ENCODE measurements around the gene ADISSP. TPM values are rescaled to one million over a fixed set of nuclear protein-coding genes. Genes with fewer than 3 reads are reported as not detected.

ADISSP gene
- total and polyA plus RNA-seq, 2 of the 13 experiments (the other 11 are each of a cell fraction or from before 2014, with no cell fraction given), result 38.3 to 90.6 TPM

DNA sequence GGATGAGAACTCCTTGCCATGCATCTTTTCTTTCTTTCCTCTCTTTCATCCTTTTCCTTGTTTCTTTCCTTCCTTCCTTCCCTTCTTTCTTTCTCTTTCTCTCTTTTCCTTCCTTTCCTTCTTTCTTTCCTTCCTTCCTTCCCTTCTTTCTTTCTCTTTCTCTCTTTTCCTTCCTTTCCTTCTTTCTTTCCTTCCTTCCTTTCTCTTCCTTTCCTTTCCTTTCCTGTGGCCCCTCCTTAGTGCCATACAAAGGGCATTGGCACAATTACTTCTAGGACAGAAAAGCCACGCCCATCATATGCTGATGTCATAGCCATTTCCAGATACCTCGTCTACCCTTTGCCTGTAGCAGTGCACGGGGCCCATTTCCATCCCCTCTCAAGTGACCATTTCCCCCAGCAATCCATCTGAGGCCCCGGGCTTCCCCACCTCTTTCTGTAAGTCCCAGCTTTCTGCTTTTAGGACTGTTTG is 21.2 kb upstream of the ADISSP start:
- DNase-seq (ENCODE audit: low spot score), result no peak
- ChIA-PET POLR2A (interaction anchor here (0.9 to 10.4 kb wide), 2 partner anchors 11 to 31 kb away, joined by 3 to 134 read pairs; partner anchors contain the start of gene AP5S1), CTCF (ENCODE audit: low intra/inter-chr PET ratio, low total read pairs) (interaction anchor here (0.8 to 4.6 kb wide), 3 partner anchors 30 to 297 kb away, joined by 3 to 119 read pairs (median 49); partner anchors contain the start of gene AP5S1)
- H3K27ac ChIP-seq (ENCODE audit: extremely low read length, insufficient read depth, low read length), result no peak overlapping the region
- in situ Hi-C loops (cut with HindIII; ENCODE audit: extremely low pct_ligation_motif_present, low pct_unique_long_range_greater_than_20kb), result loop anchor here (5.0 kb wide), 1 partner anchor 59 kb away; the partner anchor contains the start of gene MAVS
- no peaks in the 10 kb centered on the region for H3K9me3 ChIP-seq (ENCODE audit: low read length)
- no peak for FAIRE-seq
- H3K36me3 ChIP-seq (replicated peaks in 1 of 2; ENCODE audit: control insufficient read depth in 1 of 2, insufficient read depth in 2 of 2, low read length in 2 of 2), result no peaks in the 10 kb centered on the region
- peaks cover 5% of the 10 kb centered on the region; the same call in 1 of the 2 replicates for H4K20me1 ChIP-seq (ENCODE audit: insufficient read depth, low read length)
- ATAC-seq, result no peak
- peaks cover 61% of the 10 kb centered on the region for H3K4me1 ChIP-seq (ENCODE audit: insufficient read depth, low read length)
- H2AFZ ChIP-seq (ENCODE audit: low read length), result no peak overlapping the region
- no peak overlapping the region for H3K4me3 ChIP-seq (replicated peaks in 1 of 3; ENCODE audit: insufficient read depth in 1 of 3, low read depth in 2 of 3, low read length in 3 of 3)
- WGBS (ENCODE audit: low lambda C conversion rate), result 11% methylated on average over 4 of the region's 4 CpGs
- H3K4me2 ChIP-seq (ENCODE audit: low read depth, low read length), result peak overlapping the region; percentile 65
- intact Hi-C loops (cut with micrococcal nuclease; ENCODE audit: unreplicated experiment), result no loop called here
- BruUV-seq (replicated peaks), result no TSS peak
- H3K27me3 ChIP-seq (ENCODE audit: control insufficient read depth in 1 of 2, insufficient read depth in 2 of 2, low read length in 2 of 2), result peaks cover 0 to 18% of the 10 kb centered on the region in 2 experiments; a peak in 3 of 5 replicates
- H3K79me2 ChIP-seq (ENCODE audit: insufficient read depth, low read length), result peaks cover 9% of the 10 kb centered on the region
- no peak overlapping the region for H3K9ac ChIP-seq (ENCODE audit: insufficient read depth, low read depth, low read length)
- TF ChIP-seq YEATS2 (CRISPR knock-in tag; IDR thresholded peaks at IDR 0.05; ENCODE audit: borderline replicate concordance) (no peak), ZNF430 (CRISPR knock-in tag; IDR thresholded peaks at IDR 0.05) (no peak), ATF7 (IDR thresholded peaks at IDR 0.05) (peak; percentile 33), ATF7 (CRISPR knock-in tag; IDR thresholded peaks at IDR 0.05) (no peak), ARNT (IDR thresholded peaks at IDR 0.05) (peak; percentile 96; the same call in 1 of the 2 replicates), FOXK2 (IDR thresholded peaks at IDR 0.05) (peak; percentile 62; the same call in 1 of the 2 replicates), HMGA1 (CRISPR knock-in tag; conservative IDR thresholded peaks at IDR 0.05) (no peak), UBTF (CRISPR knock-in tag; IDR thresholded peaks at IDR 0.05) (no peak), ATM (IDR thresholded peaks at IDR 0.05; ENCODE audit: borderline replicate concordance) (peak; percentile 34; the same call in 1 of the 2 replicates), MIER3 (CRISPR knock-in tag; IDR thresholded peaks at IDR 0.05; ENCODE audit: borderline replicate concordance) (no peak), ATF7-NPFF (CRISPR knock-in tag; IDR thresholded peaks at IDR 0.05; ENCODE audit: low read depth) (no peak), SOX6 (IDR thresholded peaks at IDR 0.05) (0 out of 2 replicates have a peak, but pooled peaks have one; percentile 89), SOX6 (CRISPR knock-in tag; IDR thresholded peaks at IDR 0.05) (no peak)
- TF ChIP-seq, protein P1, sequence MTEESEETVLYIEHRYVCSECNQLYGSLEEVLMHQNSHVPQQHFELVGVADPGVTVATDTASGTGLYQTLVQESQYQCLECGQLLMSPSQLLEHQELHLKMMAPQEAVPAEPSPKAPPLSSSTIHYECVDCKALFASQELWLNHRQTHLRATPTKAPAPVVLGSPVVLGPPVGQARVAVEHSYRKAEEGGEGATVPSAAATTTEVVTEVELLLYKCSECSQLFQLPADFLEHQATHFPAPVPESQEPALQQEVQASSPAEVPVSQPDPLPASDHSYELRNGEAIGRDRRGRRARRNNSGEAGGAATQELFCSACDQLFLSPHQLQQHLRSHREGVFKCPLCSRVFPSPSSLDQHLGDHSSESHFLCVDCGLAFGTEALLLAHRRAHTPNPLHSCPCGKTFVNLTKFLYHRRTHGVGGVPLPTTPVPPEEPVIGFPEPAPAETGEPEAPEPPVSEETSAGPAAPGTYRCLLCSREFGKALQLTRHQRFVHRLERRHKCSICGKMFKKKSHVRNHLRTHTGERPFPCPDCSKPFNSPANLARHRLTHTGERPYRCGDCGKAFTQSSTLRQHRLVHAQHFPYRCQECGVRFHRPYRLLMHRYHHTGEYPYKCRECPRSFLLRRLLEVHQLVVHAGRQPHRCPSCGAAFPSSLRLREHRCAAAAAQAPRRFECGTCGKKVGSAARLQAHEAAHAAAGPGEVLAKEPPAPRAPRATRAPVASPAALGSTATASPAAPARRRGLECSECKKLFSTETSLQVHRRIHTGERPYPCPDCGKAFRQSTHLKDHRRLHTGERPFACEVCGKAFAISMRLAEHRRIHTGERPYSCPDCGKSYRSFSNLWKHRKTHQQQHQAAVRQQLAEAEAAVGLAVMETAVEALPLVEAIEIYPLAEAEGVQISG (CRISPR knock-in tag; IDR thresholded peaks at IDR 0.05), result no peak
- TF ChIP-seq, protein P2, sequence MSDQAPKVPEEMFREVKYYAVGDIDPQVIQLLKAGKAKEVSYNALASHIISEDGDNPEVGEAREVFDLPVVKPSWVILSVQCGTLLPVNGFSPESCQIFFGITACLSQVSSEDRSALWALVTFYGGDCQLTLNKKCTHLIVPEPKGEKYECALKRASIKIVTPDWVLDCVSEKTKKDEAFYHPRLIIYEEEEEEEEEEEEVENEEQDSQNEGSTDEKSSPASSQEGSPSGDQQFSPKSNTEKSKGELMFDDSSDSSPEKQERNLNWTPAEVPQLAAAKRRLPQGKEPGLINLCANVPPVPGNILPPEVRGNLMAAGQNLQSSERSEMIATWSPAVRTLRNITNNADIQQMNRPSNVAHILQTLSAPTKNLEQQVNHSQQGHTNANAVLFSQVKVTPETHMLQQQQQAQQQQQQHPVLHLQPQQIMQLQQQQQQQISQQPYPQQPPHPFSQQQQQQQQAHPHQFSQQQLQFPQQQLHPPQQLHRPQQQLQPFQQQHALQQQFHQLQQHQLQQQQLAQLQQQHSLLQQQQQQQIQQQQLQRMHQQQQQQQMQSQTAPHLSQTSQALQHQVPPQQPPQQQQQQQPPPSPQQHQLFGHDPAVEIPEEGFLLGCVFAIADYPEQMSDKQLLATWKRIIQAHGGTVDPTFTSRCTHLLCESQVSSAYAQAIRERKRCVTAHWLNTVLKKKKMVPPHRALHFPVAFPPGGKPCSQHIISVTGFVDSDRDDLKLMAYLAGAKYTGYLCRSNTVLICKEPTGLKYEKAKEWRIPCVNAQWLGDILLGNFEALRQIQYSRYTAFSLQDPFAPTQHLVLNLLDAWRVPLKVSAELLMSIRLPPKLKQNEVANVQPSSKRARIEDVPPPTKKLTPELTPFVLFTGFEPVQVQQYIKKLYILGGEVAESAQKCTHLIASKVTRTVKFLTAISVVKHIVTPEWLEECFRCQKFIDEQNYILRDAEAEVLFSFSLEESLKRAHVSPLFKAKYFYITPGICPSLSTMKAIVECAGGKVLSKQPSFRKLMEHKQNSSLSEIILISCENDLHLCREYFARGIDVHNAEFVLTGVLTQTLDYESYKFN (CRISPR knock-in tag; conservative IDR thresholded peaks at IDR 0.05), result no peak
- TF ChIP-seq, protein P3, sequence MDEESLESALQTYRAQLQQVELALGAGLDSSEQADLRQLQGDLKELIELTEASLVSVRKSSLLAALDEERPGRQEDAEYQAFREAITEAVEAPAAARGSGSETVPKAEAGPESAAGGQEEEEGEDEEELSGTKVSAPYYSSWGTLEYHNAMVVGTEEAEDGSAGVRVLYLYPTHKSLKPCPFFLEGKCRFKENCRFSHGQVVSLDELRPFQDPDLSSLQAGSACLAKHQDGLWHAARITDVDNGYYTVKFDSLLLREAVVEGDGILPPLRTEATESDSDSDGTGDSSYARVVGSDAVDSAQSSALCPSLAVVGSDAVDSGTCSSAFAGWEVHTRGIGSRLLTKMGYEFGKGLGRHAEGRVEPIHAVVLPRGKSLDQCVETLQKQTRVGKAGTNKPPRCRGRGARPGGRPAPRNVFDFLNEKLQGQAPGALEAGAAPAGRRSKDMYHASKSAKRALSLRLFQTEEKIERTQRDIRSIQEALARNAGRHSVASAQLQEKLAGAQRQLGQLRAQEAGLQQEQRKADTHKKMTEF (CRISPR knock-in tag; IDR thresholded peaks at IDR 0.05), result no peak

Data from HepG2 (cell line).